Thyroid gland (tissue), 4 donors: ENCODE measurements around the gene CFAP90. TPM values are rescaled to one million over a fixed set of nuclear protein-coding genes. Genes with fewer than 3 reads are reported as not detected.
A peak's percentile ranks its signal among the peaks of the same experiment; 100 is the strongest.

Source experiments
- DNase-seq, 2 donors: peaks; one replicate each; pipeline ENCODE4 v3.0.0-alpha.2; 2019
- H3K27ac ChIP-seq, 3 donors: fragments of 200-600 bp; sonication (generic); 1 replicate in 2 of 3; 2 replicates in 1 of 3; pipeline ENCODE4 v1.5.1; 2016 to 2019; ENCODE audit warnings: mild to moderate bottlenecking in 1 of 3, moderate library complexity in 1 of 3
- H3K27me3 ChIP-seq: fragments of 200-600 bp; sonication (generic); one replicate; pipeline ENCODE4 v1.5.1; 2019
- H3K36me3 ChIP-seq, 2 donors: fragments of 200-600 bp; sonication (generic); one replicate each; pipeline ENCODE4 v1.5.1; 2016 to 2019
- H3K4me1 ChIP-seq, 2 donors: fragments of 200-600 bp; sonication (generic); one replicate each; pipeline ENCODE4 v1.5.1; 2017 to 2019
- H3K4me3 ChIP-seq, 3 donors: fragments of 200-600 bp; sonication (generic); replicated peaks in 1 of 3; 1 replicate in 2 of 3; 2 replicates in 1 of 3; pipeline ENCODE4 v1.5.1; 2016; ENCODE audit warnings: mild to moderate bottlenecking in 1 of 3
- H3K9me3 ChIP-seq: fragments of 200-600 bp; sonication (generic); one replicate; pipeline ENCODE4 v1.5.1; 2017
- POLR2A ChIP-seq, 2 donors: fragments of 450-650 bp; IDR thresholded peaks; one replicate each; pipeline ENCODE4 v1.6.1; 2017; ENCODE audit warnings: antibody characterized with exemption in 2 of 2, mild to moderate bottlenecking in 2 of 2, moderate library complexity in 1 of 2
- WGBS, 2 donors: methylation state at CpG; one replicate each; pipeline ENCODE4 v1.1.5; 2017; 5-methylcytosine and 5-hydroxymethylcytosine counted together
- intact Hi-C: fragments of 100-400 bp; cut with DNase I; formaldehyde crosslinking; loops from one replicate; pipeline ENCODE4 v1.15.1; 2023
- total RNA-seq, 4 donors: library from RNA; depleted of rRNA; stranded (reverse); fragments of >200 nt; gene quantifications; one replicate each; pipeline ENCODE4 v1.2.3, GENCODE V29; 2016
- TF ChIP-seq, protein P1 (sequence below), 6 experiments: fragments of 200-600 bp in 3 of 6; fragments of 450-650 bp in 3 of 6; sonication (generic) in 3 of 6; IDR thresholded peaks; one replicate each; pipeline ENCODE4 v1.5.1; 2016 to 2019; ENCODE audit warnings: antibody characterized with exemption in 6 of 6, mild to moderate bottlenecking in 2 of 6, inconsistent platforms in 1 of 6, moderate library complexity in 1 of 6

CFAP90 gene
- total RNA-seq, 4 donors from 2014 or later, result 0.49 to 0.89 (median 0.81) TPM; not detected in 1

DNA sequence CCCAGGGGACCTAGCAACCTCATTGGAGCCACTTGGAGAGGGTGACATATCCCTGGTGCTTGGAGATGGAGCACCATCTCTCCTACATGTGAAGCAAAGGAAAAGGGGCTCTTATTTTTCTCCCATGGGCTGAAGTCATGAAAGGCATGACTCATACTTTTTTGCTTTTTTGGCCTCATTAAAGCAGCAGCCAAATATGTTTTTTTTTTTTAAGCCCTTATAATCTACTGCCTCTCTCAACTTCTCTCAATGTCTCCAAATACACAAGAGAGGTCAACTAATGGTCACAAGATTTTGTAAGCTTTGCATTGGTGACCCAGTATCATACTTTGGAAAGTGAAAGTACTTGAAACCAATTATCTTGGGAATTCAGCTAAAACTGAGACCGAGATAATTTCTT, 1.6 kb upstream of the CFAP90 start:
- H3K4me3 ChIP-seq, result no peak overlapping the region
- H3K27ac ChIP-seq, result no peak overlapping the region
- no peak for DNase-seq
- TF ChIP-seq, protein P1, sequence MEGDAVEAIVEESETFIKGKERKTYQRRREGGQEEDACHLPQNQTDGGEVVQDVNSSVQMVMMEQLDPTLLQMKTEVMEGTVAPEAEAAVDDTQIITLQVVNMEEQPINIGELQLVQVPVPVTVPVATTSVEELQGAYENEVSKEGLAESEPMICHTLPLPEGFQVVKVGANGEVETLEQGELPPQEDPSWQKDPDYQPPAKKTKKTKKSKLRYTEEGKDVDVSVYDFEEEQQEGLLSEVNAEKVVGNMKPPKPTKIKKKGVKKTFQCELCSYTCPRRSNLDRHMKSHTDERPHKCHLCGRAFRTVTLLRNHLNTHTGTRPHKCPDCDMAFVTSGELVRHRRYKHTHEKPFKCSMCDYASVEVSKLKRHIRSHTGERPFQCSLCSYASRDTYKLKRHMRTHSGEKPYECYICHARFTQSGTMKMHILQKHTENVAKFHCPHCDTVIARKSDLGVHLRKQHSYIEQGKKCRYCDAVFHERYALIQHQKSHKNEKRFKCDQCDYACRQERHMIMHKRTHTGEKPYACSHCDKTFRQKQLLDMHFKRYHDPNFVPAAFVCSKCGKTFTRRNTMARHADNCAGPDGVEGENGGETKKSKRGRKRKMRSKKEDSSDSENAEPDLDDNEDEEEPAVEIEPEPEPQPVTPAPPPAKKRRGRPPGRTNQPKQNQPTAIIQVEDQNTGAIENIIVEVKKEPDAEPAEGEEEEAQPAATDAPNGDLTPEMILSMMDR (IDR thresholded peaks at IDR 0.05), result no peak
- no peak for TF ChIP-seq POLR2A (IDR thresholded peaks at IDR 0.05)
- intact Hi-C loops, result no loop called here
- H3K27me3 ChIP-seq, result no peaks in the 10 kb centered on the region
- H3K9me3 ChIP-seq, result no peaks in the 10 kb centered on the region
- no peaks in the 10 kb centered on the region for H3K36me3 ChIP-seq
- H3K4me1 ChIP-seq, result peaks cover 11 to 15% of the 10 kb centered on the region in 2 donors
- WGBS, 2 donors, result 65 to 68% methylated on average over 1 of the region's 1 CpG

DNA sequence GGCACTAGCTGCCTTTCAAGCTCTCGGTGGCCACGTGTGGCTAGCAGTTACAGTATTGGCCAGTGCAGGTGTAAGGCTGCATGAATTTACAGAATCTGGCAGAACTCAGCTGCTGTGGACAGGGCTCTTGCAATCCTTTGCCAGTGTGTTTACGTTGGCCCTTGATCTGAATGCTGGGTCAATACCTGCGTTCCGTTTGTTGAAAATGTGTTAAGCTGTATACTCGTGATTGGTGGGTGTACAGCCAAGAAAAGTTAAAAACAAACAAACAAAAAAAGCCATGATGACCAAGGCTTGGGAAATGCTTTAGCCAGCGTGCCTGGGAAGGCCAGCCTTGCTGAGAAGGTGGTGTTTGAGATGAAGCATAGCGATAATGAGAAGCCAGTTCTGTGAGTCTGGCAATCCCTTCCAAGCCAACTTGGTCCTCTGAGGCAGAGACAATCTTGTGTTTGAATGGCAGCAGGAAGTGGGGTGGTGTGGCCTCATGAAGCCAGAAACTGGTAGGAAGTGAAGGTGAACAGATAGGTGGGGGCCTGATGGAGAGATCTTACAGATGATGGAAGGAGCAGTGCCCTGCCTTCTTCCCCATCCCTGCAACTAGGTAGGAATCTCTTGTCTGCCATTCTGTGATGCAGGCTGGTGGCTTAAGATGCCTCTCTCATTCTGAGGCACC, 820 bp upstream of the CFAP90 start:
- intact Hi-C loops, result no loop called here
- no peaks in the 10 kb centered on the region for H3K36me3 ChIP-seq
- no peak for TF ChIP-seq POLR2A (IDR thresholded peaks at IDR 0.05)
- TF ChIP-seq, protein P1 (IDR thresholded peaks at IDR 0.05), result no peak
- no peak for DNase-seq
- no peak overlapping the region for H3K27ac ChIP-seq
- H3K9me3 ChIP-seq, result no peaks in the 10 kb centered on the region
- peaks cover 11 to 15% of the 10 kb centered on the region in 2 donors for H3K4me1 ChIP-seq
- H3K4me3 ChIP-seq, result no peak overlapping the region
- 89 to 95% methylated on average over 8 of the region's 8 CpGs for WGBS, 2 donors
- no peaks in the 10 kb centered on the region for H3K27me3 ChIP-seq

DNA sequence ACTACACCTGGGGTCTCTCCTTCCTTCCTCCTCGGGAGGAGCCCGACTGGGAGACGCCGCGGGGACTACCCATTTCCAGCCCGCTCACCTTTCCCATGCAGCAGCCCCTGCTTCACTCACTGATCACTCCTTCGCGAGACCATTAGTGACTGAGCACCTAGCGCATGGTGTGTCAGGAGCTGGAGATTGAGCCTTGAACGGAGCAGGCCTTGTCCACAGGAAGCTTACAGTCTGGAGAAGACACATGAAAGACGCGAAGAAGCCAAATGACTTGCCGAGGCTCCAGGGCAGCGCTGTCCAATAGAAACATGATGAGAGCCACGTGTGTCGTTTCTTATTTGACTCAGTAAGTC, 283 bp upstream of the CFAP90 start:
- Histone ChIP-seq H3K27ac (no peak overlapping the region), H3K4me3 (peak overlapping the region in 2 of 3 donors; percentile 32 to 62), H3K4me1 (peaks cover 11 to 15% of the 10 kb centered on the region in 2 donors), H3K9me3 (no peaks in the 10 kb centered on the region), H3K36me3 (no peaks in the 10 kb centered on the region), H3K27me3 (no peaks in the 10 kb centered on the region)
- TF ChIP-seq, protein P1 (IDR thresholded peaks at IDR 0.05), result peak in 1 of 6 experiments; percentile 1
- no peak for TF ChIP-seq POLR2A (IDR thresholded peaks at IDR 0.05)
- 46 to 81% methylated on average over 10 to 16 of the region's 16 CpGs for WGBS, 2 donors
- intact Hi-C loops, result no loop called here
- no peak for DNase-seq

DNA sequence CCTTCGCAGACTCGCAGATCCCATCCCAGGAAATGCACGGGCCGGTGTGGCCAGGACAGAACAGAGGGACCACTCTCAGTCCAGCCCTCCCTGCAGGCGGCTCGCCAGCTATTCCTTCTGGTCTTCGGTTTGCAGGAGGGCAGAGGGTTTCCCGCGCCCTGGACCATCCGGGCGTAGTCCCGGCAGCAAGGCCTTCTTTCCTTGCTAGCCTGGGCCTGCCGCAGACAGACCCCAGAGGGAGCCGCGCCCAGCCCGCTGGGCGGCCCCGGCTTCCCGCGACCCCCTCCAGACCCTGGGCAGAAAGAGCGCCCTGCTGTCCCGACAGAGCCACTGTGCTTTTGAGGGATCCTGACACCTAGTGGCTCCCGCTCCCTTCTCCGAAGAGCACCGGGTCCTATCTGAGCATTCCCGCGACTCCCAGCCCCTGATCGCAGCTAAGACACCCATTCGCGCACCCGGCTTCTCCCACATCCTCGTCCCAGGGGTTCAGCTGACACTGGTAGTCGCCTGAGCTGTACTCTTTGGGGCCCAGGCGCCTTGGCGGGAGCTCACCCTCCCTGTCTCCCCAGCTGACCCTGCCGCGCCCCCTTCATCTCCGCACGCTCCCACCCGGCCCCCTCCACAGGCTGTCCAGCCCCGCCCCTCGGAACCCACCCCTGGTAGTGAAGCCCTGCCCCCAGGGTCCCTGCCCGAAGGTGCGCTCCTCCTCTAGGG, 1.1 kb downstream of the CFAP90 start:
- DNase-seq, result peak; percentile 27 to 29

More for the DNA sequence above, 1.1 kb downstream of the CFAP90 start:
- Histone ChIP-seq H3K27ac (no peak overlapping the region), H3K4me1 (peaks cover 11 to 15% of the 10 kb centered on the region in 2 donors), H3K9me3 (no peaks in the 10 kb centered on the region), H3K27me3 (no peaks in the 10 kb centered on the region), H3K36me3 (no peaks in the 10 kb centered on the region), H3K4me3 (peak overlapping the region in 2 of 3 donors; percentile 10 to 62)
- intact Hi-C loops, result no loop called here
- 5 to 17% methylated on average over 9 to 32 of the region's 44 CpGs for WGBS, 2 donors
- TF ChIP-seq POLR2A (IDR thresholded peaks at IDR 0.05), result no peak
- TF ChIP-seq, protein P1 (IDR thresholded peaks at IDR 0.05), result peak in 2 of 6 experiments; percentile 7 to 23
